ENCODE measurements around the gene VSX2. TPM values are rescaled to one million over a fixed set of nuclear protein-coding genes. Genes with fewer than 3 reads are reported as not detected.

Gene VSX2
- total RNA-seq, 3 donors from 2014 or later = not detected

DNA sequence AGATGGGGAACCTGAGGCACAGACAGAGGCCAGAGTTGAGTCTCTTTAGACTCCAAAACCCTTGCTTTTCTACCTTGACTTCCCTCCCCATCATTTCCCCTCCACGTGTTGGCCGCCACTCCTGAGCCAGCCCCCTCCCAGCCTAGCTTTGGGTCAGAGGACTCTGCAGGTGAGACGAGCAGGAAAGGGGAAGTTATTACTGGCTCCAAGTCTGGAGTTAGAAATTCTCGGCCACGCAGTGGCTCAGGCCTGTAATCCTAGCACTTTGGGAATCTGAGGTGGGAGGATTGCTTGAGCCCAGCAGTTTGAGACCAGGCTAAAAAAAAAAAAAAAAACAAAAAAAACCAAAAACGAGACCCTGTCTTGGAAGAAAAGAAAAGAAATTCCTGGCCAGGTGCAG lies 8.8 kb downstream of the VSX2 start:
- TF ChIP-seq, protein P1, sequence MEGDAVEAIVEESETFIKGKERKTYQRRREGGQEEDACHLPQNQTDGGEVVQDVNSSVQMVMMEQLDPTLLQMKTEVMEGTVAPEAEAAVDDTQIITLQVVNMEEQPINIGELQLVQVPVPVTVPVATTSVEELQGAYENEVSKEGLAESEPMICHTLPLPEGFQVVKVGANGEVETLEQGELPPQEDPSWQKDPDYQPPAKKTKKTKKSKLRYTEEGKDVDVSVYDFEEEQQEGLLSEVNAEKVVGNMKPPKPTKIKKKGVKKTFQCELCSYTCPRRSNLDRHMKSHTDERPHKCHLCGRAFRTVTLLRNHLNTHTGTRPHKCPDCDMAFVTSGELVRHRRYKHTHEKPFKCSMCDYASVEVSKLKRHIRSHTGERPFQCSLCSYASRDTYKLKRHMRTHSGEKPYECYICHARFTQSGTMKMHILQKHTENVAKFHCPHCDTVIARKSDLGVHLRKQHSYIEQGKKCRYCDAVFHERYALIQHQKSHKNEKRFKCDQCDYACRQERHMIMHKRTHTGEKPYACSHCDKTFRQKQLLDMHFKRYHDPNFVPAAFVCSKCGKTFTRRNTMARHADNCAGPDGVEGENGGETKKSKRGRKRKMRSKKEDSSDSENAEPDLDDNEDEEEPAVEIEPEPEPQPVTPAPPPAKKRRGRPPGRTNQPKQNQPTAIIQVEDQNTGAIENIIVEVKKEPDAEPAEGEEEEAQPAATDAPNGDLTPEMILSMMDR (IDR thresholded peaks at IDR 0.05) = no peak
- Histone ChIP-seq H3K4me3 (no peak overlapping the region), H3K36me3 (ENCODE audit: low read depth) (no peaks in the 10 kb centered on the region), H3K4me1 (ENCODE audit: low read depth) (no peaks in the 10 kb centered on the region), H3K9me3 (no peaks in the 10 kb centered on the region)
- intact Hi-C loops (cut with DNase I, micrococcal nuclease) = no loop called here
- DNase-seq (no peak), ATAC-seq (no peak)

GRCh38 chr14:74249433-74250375 lies 10.5 kb downstream of the VSX2 start:
- ATAC-seq = no peak
- Histone ChIP-seq H3K4me1 (ENCODE audit: low read depth) (no peaks in the 10 kb centered on the region), H3K36me3 (ENCODE audit: low read depth) (no peaks in the 10 kb centered on the region), H3K4me3 (no peak overlapping the region), H3K9me3 (no peaks in the 10 kb centered on the region)
- intact Hi-C loops (cut with DNase I, micrococcal nuclease) = loop anchor here in 1 of 2 donors (5.0 kb wide), 1 partner anchor 137 kb away; no protein-coding TSS in a partner anchor
- no peak for DNase-seq
- TF ChIP-seq, protein P1 (IDR thresholded peaks at IDR 0.05) = no peak

DNA sequence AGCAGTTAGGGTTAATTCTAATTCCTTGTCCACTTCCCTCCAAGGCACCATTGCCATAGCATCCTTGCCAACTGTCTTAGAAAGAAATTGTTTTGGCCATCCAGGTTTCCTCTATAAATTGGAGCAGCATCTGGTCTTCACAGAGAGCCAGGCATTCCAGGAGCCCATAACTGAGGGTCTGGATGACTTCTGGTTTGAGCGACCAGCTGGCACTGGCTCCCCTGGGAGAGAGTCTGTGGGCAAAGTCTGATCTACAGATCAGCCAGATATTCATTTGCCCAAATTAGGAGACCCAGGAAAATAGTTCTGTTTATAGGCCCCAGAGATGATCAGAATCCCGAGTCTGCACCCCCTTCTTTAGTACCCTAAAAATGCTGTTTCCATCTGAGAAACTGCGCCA lies 16.0 kb downstream of the VSX2 start:
- intact Hi-C loops (cut with DNase I, micrococcal nuclease) = loop anchor here in 1 of 2 donors (5.0 kb wide), 1 partner anchor 143 kb away; no protein-coding TSS in a partner anchor
- TF ChIP-seq, protein P1 (IDR thresholded peaks at IDR 0.05) = no peak
- Histone ChIP-seq H3K36me3 (ENCODE audit: low read depth) (no peaks in the 10 kb centered on the region), H3K4me1 (ENCODE audit: low read depth) (peaks cover 4% of the 10 kb centered on the region), H3K9me3 (no peaks in the 10 kb centered on the region), H3K4me3 (no peak overlapping the region)
- ATAC-seq (no peak), DNase-seq (no peak)

DNA sequence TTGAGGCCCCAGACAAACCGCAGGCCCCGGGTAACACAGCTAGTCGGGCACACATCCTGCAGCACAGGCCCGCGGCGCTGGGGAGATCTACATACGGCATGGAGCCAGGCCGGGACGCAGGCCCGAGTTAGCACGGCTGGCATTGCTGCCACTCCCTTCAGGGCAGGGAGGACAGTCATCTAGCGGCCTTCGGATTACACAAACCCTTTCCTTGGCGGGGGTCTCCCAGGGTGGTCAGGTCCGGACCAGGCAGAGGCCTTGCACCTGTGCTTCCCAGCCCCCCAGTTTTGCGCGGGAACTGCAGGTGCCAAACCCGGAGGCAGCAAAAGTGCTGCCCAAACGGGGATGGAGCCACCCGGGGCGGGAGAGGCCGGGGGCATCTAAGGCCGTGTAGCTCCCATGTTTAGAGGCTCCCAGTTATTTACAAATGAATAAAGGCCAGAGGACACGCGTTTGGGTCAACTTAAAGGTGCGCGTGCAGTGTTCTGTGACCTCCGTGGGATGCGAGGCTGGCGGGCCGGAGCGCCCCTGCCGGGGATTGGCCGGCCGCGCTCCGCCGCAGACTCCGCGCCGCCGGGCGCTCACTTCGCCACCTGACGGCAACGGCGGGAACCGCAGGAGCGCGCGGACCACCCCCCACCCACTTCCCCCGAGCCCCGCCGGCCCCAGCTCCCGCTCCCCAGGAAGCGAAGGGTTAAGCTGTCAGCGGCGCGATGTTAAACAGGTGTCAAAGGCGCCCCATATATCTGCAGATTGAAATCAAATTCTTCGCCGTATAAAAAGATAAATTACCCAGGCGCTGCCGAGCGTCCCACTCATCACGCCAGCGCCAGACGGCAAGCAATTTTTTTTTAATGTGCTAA lies 18.1 kb downstream of the VSX2 start:
- no peaks in the 10 kb centered on the region for H3K36me3 ChIP-seq (ENCODE audit: low read depth)
- DNase-seq (peak in 2 of 3 donors; percentile 43 to 60), ATAC-seq (peak; percentile 98)
- no peaks in the 10 kb centered on the region for H3K9me3 ChIP-seq
- peaks cover 4% of the 10 kb centered on the region for H3K4me1 ChIP-seq (ENCODE audit: low read depth)
- H3K4me3 ChIP-seq = no peak overlapping the region
- TF ChIP-seq, protein P1 (IDR thresholded peaks at IDR 0.05) = peak; percentile 94
- intact Hi-C loops (cut with DNase I, micrococcal nuclease) = loop anchor here in 1 of 2 donors (5.0 kb wide), 1 partner anchor 145 kb away; no protein-coding TSS in a partner anchor

- no peak for ATAC-seq
- TF ChIP-seq, protein P1 (IDR thresholded peaks at IDR 0.05) = no peak
- Histone ChIP-seq H3K9me3 (no peaks in the 10 kb centered on the region), H3K36me3 (ENCODE audit: low read depth) (no peaks in the 10 kb centered on the region), H3K4me3 (no peak overlapping the region), H3K4me1 (ENCODE audit: low read depth) (peaks cover 4% of the 10 kb centered on the region)
- DNase-seq = no peak
- intact Hi-C loops (cut with DNase I, micrococcal nuclease) = loop anchor here in 1 of 2 donors (5.0 kb wide), 1 partner anchor 146 kb away; no protein-coding TSS in a partner anchor
Measured at GRCh38 chr14:74257941-74258763, 18.9 kb downstream of the VSX2 start.

All from mucosa of descending colon (tissue), 3 donors.